ENCODE data around the gene AHNAK. TPM values are rescaled to one million over a fixed set of nuclear protein-coding genes. Genes with fewer than 3 reads are reported as not detected.
A peak's percentile ranks its signal among the peaks of the same experiment; 100 is the strongest.

AHNAK gene
- total and polyA plus RNA-seq, 2 of the 8 experiments (the other 6 are each of a cell fraction or from before 2014, with no cell fraction given), result 2.0 to 5.8 TPM

- Histone ChIP-seq H3K23me2 (ENCODE audit: low read depth, low read length) (peaks cover 13% of the 10 kb centered on the region), H4K20me1 (replicated peaks in 1 of 2; ENCODE audit: control insufficient read depth in 1 of 2, insufficient read depth in 2 of 2, low read length in 2 of 2) (peaks cover under 1 to 18% of the 10 kb centered on the region in 2 experiments), H3K27me3 (replicated peaks in 1 of 4; ENCODE audit: control insufficient read depth in 3 of 4, extremely low read depth in 1 of 4, insufficient read depth in 3 of 4, low read length in 3 of 4) (no peaks in the 10 kb centered on the region), H3K27ac (ENCODE audit: low read depth, low read length) (no peak overlapping the region), H3K56ac (replicated peaks; ENCODE audit: insufficient read length, low read depth, low read length) (no peak overlapping the region), H3K9ac (replicated peaks in 1 of 4; ENCODE audit: extremely low read depth in 1 of 4, low read depth in 3 of 4, low read length in 3 of 4) (peak overlapping the region; percentile 79 to 95 (median 88)), H3K79me1 (ENCODE audit: low read depth, low read length) (0 out of 2 replicates have a peak, but pooled peaks cover 4% of the 10 kb centered on the region), H3K23ac (ENCODE audit: insufficient read length) (no peak overlapping the region), H2AFZ (ENCODE audit: low read length) (no peak overlapping the region), H2BK5ac (ENCODE audit: low read depth, low read length) (no peak overlapping the region), H4K91ac (replicated peaks; ENCODE audit: insufficient read length, low read length) (no peak overlapping the region), H4K8ac (ENCODE audit: extremely low read depth, insufficient read depth, low read length) (no peak overlapping the region), H3K36me3 (ENCODE audit: control insufficient read depth in 2 of 4, insufficient read depth in 4 of 4, low read length in 3 of 4) (peaks cover 27 to 60% (median 49%) of the 10 kb centered on the region in 4 experiments), H2BK12ac (ENCODE audit: low read depth, low read length) (no peak overlapping the region), H3K14ac (ENCODE audit: insufficient read length) (no peak overlapping the region), H2BK20ac (ENCODE audit: low read length) (no peak overlapping the region), H3K4me2 (ENCODE audit: insufficient read depth in 1 of 2, low read depth in 2 of 2, low read length in 2 of 2) (peak overlapping the region; percentile 73 to 85), H4K5ac (ENCODE audit: insufficient read length, low read depth, low read length) (no peak overlapping the region), H3K9me3 (ENCODE audit: insufficient read depth in 2 of 2, low read depth in 1 of 2, low read length in 1 of 2) (no peaks in the 10 kb centered on the region), H3K4me1 (replicated peaks in 1 of 4; ENCODE audit: control insufficient read depth in 3 of 4, insufficient read depth in 4 of 4, low read length in 3 of 4) (peaks cover 0 to 11% (median 7%) of the 10 kb centered on the region in 4 experiments; a peak in 4 of 7 replicates), H3K18ac (ENCODE audit: extremely low read depth, low read length) (no peak overlapping the region), H2BK15ac (ENCODE audit: low read length) (no peak overlapping the region), H2BK120ac (replicated peaks; ENCODE audit: low read depth, low read length) (no peak overlapping the region), H3K79me2 (ENCODE audit: control insufficient read depth in 1 of 2, insufficient read depth in 2 of 2, low read length in 2 of 2) (peaks cover 0 to 48% of the 10 kb centered on the region in 2 experiments), H2AK5ac (ENCODE audit: low read depth, low read length) (no peak overlapping the region), H3K4me3 (ENCODE audit: extremely low read depth in 1 of 4, insufficient read depth in 2 of 4, low read depth in 3 of 4, low read length in 4 of 4) (peak overlapping the region; percentile 90 to 100 (median 91)), H3K4ac (replicated peaks; ENCODE audit: insufficient read length, low read depth, low read length) (no peak overlapping the region)
- ChIA-PET CTCF (ENCODE audit: partially characterized antibody) (interaction anchor here (0.5 to 4.5 kb wide), 5 partner anchors 12 to 169 kb away, joined by 3 to 22 read pairs (median 3); no protein-coding TSS in a partner anchor), POLR2A (ENCODE audit: partially characterized antibody) (interaction anchor here (0.6 to 20.7 kb wide), 21 partner anchors 8 to 317 kb away, joined by 3 to 336 read pairs (median 4); partner anchors contain the start of genes C11orf98, CSKMT, LBHD1 and SCGB1A1)
- DNase-seq (ENCODE audit: low read depth in 1 of 2, low spot score in 2 of 2), result no peak
- FAIRE-seq, result no peak
- WGBS, 2 experiments (ENCODE audit: extremely low coverage in 1 of 2, insufficient coverage in 1 of 2, insufficient read length in 1 of 2, insufficient replicate concordance in 2 of 2, low coverage in 1 of 2, low lambda C conversion rate in 2 of 2, missing lambda C conversion rate in 1 of 2), result 77% methylated on average over 12 of the region's 12 CpGs; no CpG with 5 or more reads in 1 of the 2 experiments
- TF ChIP-seq NANOG (IDR thresholded peaks at IDR 0.05; ENCODE audit: insufficient read depth, low read depth, low read length, poor library complexity, severe bottlenecking), result no peak
- TF ChIP-seq POU5F1 (IDR thresholded peaks at IDR 0.05; ENCODE audit: low read depth, low read length), result no peak
- no peak for TF ChIP-seq BACH1 (IDR thresholded peaks at IDR 0.05; ENCODE audit: low read length)
- TF ChIP-seq, protein P1, sequence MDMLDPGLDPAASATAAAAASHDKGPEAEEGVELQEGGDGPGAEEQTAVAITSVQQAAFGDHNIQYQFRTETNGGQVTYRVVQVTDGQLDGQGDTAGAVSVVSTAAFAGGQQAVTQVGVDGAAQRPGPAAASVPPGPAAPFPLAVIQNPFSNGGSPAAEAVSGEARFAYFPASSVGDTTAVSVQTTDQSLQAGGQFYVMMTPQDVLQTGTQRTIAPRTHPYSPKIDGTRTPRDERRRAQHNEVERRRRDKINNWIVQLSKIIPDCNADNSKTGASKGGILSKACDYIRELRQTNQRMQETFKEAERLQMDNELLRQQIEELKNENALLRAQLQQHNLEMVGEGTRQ (IDR thresholded peaks at IDR 0.05; ENCODE audit: low read length), result no peak
- TF ChIP-seq, protein P2, sequence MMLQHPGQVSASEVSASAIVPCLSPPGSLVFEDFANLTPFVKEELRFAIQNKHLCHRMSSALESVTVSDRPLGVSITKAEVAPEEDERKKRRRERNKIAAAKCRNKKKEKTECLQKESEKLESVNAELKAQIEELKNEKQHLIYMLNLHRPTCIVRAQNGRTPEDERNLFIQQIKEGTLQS (IDR thresholded peaks at IDR 0.05; ENCODE audit: insufficient read depth, low read depth, low read length), result no peak
- no peak for TF ChIP-seq SIRT6 (IDR thresholded peaks at IDR 0.05; ENCODE audit: low read length)
- TF ChIP-seq TCF12 (IDR thresholded peaks at IDR 0.05; ENCODE audit: low read depth, low read length), result no peak
- no peak for TF ChIP-seq TEAD4 (IDR thresholded peaks at IDR 0.05; ENCODE audit: low read depth, low read length)
- no peak for TF ChIP-seq YY1 (IDR thresholded peaks at IDR 0.05; ENCODE audit: low read depth, low read length)
- no peak for TF ChIP-seq RFX5 (IDR thresholded peaks at IDR 0.05; ENCODE audit: borderline replicate concordance, low read depth, low read length)
- no peak for TF ChIP-seq CHD1 (IDR thresholded peaks at IDR 0.05; ENCODE audit: low read depth, low read length)
- TF ChIP-seq EP300 (IDR thresholded peaks at IDR 0.05; ENCODE audit: borderline replicate concordance in 1 of 2, low read depth in 2 of 2, low read length in 2 of 2), result no peak
- no peak for TF ChIP-seq ASH2L (IDR thresholded peaks at IDR 0.05; ENCODE audit: low read length)
Observed at GRCh38 chr11:62572431-62572830, 25.8 kb upstream of the AHNAK start.
